NCI-H2227 (cell line): ENCODE measurements around the gene CUTA.

ENCODE experiments used
- DNase-seq: peaks from one replicate; lab custom pipeline; 2025; ENCODE audit not compliant: unreplicated experiment; lab: John Stamatoyannopoulos, UW

CUTA gene

GRCh38 chr6:33439956-33440648 is 22.2 kb upstream of the CUTA start:
- DNase-seq = no peak

- no peak for DNase-seq
Measured at GRCh38 chr6:33438978-33439594, 21.2 kb upstream of the CUTA start.

- DNase-seq = no peak
Measured at GRCh38 chr6:33437666-33438065, 19.8 kb upstream of the CUTA start.

GRCh38 chr6:33434961-33435360 is 17.1 kb upstream of the CUTA start:
- DNase-seq = no peak

- peak; percentile 46 for DNase-seq
Measured at GRCh38 chr6:33433544-33434191, 15.8 kb upstream of the CUTA start.

- DNase-seq = no peak
Measured at GRCh38 chr6:33433001-33433543, 15.2 kb upstream of the CUTA start.

GRCh38 chr6:33432546-33432945 is 14.6 kb upstream of the CUTA start:
- no peak for DNase-seq

GRCh38 chr6:33431880-33432541 is 14.1 kb upstream of the CUTA start:
- peak; percentile 66 for DNase-seq

- peak; percentile 91 for DNase-seq
Measured at GRCh38 chr6:33430991-33431879, 13.3 kb upstream of the CUTA start.

- DNase-seq = no peak
Measured at GRCh38 chr6:33430334-33430733, 12.4 kb upstream of the CUTA start.

GRCh38 chr6:33429750-33430052 is 11.8 kb upstream of the CUTA start:
- no peak for DNase-seq

GRCh38 chr6:33428966-33429749 is 11.3 kb upstream of the CUTA start:
- DNase-seq = no peak

GRCh38 chr6:33428224-33428965 is 10.5 kb upstream of the CUTA start:
- peak; percentile 55 for DNase-seq

- DNase-seq = peak; percentile 75
Measured at GRCh38 chr6:33427585-33428223, 9.8 kb upstream of the CUTA start.

- DNase-seq = peak; percentile 34
Measured at GRCh38 chr6:33426590-33427511, 8.9 kb upstream of the CUTA start.

GRCh38 chr6:33425668-33426577 is 8.0 kb upstream of the CUTA start:
- peak; percentile 87 for DNase-seq
